Esophagus muscularis mucosa (tissue), 4 donors: ENCODE measurements around the gene ARPC5L. TPM values are rescaled to one million over a fixed set of nuclear protein-coding genes. Genes with fewer than 3 reads are reported as not detected.

Experiments used
- DNase-seq: peaks from one replicate; pipeline ENCODE4 v3.0.0-alpha.2; 2017; ENCODE audit errors: extremely low spot score
- H3K27ac ChIP-seq, 4 donors: fragments of 200-600 bp; sonication (generic); replicated peaks in 1 of 4; 1 replicate in 3 of 4; 2 replicates in 1 of 4; pipeline ENCODE4 v1.5.1; 2016 to 2019; ENCODE audit warnings: mild to moderate bottlenecking in 1 of 4
- H3K27me3 ChIP-seq, 4 donors: fragments of 200-600 bp; sonication (generic); one replicate each; pipeline versions ENCODE4 v1.5.1 to v1.6.0; 2016 to 2019
- H3K36me3 ChIP-seq, 4 donors: fragments of 200-600 bp; sonication (generic); one replicate each; pipeline ENCODE4 v1.5.1; 2016 to 2019
- H3K4me1 ChIP-seq, 4 donors: fragments of 200-600 bp; sonication (generic); one replicate each; pipeline ENCODE4 v1.5.1; 2016 to 2019
- H3K4me3 ChIP-seq, 4 donors: fragments of 200-600 bp; sonication (generic); 1 replicate in 2 of 4; 2 replicates in 2 of 4; pipeline ENCODE4 v1.5.1; 2016 to 2019; ENCODE audit warnings: mild to moderate bottlenecking in 4 of 4, moderate library complexity in 1 of 4
- H3K9me3 ChIP-seq, 4 donors: fragments of 200-600 bp; sonication (generic); 1 replicate in 3 of 4; 2 replicates in 1 of 4; pipeline ENCODE4 v1.5.1; 2016 to 2019
- CTCF ChIP-seq, 3 experiments: fragments of 200-600 bp in 2 of 3; fragments of 450-650 bp in 1 of 3; sonication (generic) in 2 of 3; IDR thresholded peaks; one replicate each; pipeline ENCODE4 v1.5.1; 2017 to 2019; ENCODE audit warnings: antibody characterized with exemption in 3 of 3, mild to moderate bottlenecking in 2 of 3, moderate library complexity in 1 of 3
- EP300 ChIP-seq: sonication (generic); formaldehyde crosslinking; IDR thresholded peaks from one replicate; pipeline ENCODE4 v1.6.1; 2017; ENCODE audit warnings: antibody characterized with exemption
- POLR2A ChIP-seq: fragments of 450-650 bp; IDR thresholded peaks from one replicate; pipeline ENCODE4 v1.6.1; 2017; ENCODE audit warnings: antibody characterized with exemption, moderate library complexity, mild to moderate bottlenecking, low read depth
- POLR2AphosphoS5 ChIP-seq, 2 donors: sonication (generic); formaldehyde crosslinking; IDR thresholded peaks; one replicate each; pipeline ENCODE4 v1.6.1; 2017; ENCODE audit warnings: antibody characterized with exemption in 2 of 2
- WGBS: methylation state at CpG from one replicate; pipeline ENCODE4 v1.1.5; 2018; 5-methylcytosine and 5-hydroxymethylcytosine counted together
- intact Hi-C: fragments of 100-400 bp; cut with DNase I; formaldehyde crosslinking; loops from one replicate; pipeline ENCODE4 v1.15.1; 2023
- total RNA-seq, 4 donors: library from RNA; depleted of rRNA; stranded (reverse); fragments of >200 nt; gene quantifications; one replicate each; pipeline versions ENCODE4 v1.1.0 to v1.2.1, GENCODE V29; 2016

Gene ARPC5L
- total RNA-seq, 4 donors from 2014 or later: 23.3 to 28.2 (median 26.7) TPM

- H3K4me1 ChIP-seq: peaks cover 15 to 31% (median 20%) of the 10 kb centered on the region in 4 donors
- no peak overlapping the region for H3K4me3 ChIP-seq
- no peak overlapping the region for H3K27ac ChIP-seq
- no peaks in the 10 kb centered on the region for H3K27me3 ChIP-seq
- intact Hi-C loops: no loop called here
- WGBS: 86% methylated on average over 14 of the region's 14 CpGs
- peaks cover 56 to 90% (median 89%) of the 10 kb centered on the region in 4 donors for H3K36me3 ChIP-seq
- no peak for DNase-seq
- no peaks in the 10 kb centered on the region for H3K9me3 ChIP-seq
- TF ChIP-seq POLR2AphosphoS5 (IDR thresholded peaks at IDR 0.05) (no peak), EP300 (no peak)
These were observed 15.3 kb downstream of the ARPC5L start for GRCh38 chr9:124877021-124877782.

- Histone ChIP-seq H3K4me1 (peaks cover 7 to 23% (median 12%) of the 10 kb centered on the region in 4 donors), H3K9me3 (no peaks in the 10 kb centered on the region), H3K36me3 (peaks cover 59 to 97% (median 96%) of the 10 kb centered on the region in 4 donors), H3K4me3 (no peak overlapping the region), H3K27ac (no peak overlapping the region), H3K27me3 (no peaks in the 10 kb centered on the region)
- WGBS: 81% methylated on average over 1 of the region's 1 CpG
- intact Hi-C loops: no loop called here
- no peak for TF ChIP-seq POLR2AphosphoS5 (IDR thresholded peaks at IDR 0.05)
- no peak for TF ChIP-seq EP300
- TF ChIP-seq POLR2A: no peak
- no peak for TF ChIP-seq CTCF (IDR thresholded peaks at IDR 0.05)
- no peak for DNase-seq
These were observed 16.1 kb downstream of the ARPC5L start for GRCh38 chr9:124878021-124878420.

- Histone ChIP-seq H3K36me3 (peaks cover 59 to 100% (median 98%) of the 10 kb centered on the region in 4 donors), H3K9me3 (no peaks in the 10 kb centered on the region), H3K4me3 (no peak overlapping the region), H3K27me3 (no peaks in the 10 kb centered on the region), H3K4me1 (peaks cover 2 to 18% (median 7%) of the 10 kb centered on the region in 4 donors), H3K27ac (no peak overlapping the region)
- no peak for DNase-seq
- WGBS: 88% methylated on average over 5 of the region's 6 CpGs
- intact Hi-C loops: no loop called here
- no peak for TF ChIP-seq EP300
- no peak for TF ChIP-seq CTCF (IDR thresholded peaks at IDR 0.05)
- TF ChIP-seq POLR2AphosphoS5 (IDR thresholded peaks at IDR 0.05): no peak
These were observed 16.6 kb downstream of the ARPC5L start for GRCh38 chr9:124878518-124878917.

GRCh38 chr9:124879226-124879625, 17.3 kb downstream of the ARPC5L start:
- Histone ChIP-seq H3K27ac (no peak overlapping the region), H3K9me3 (no peaks in the 10 kb centered on the region), H3K36me3 (peaks cover 59 to 98% (median 95%) of the 10 kb centered on the region in 4 donors), H3K4me3 (no peak overlapping the region), H3K4me1 (peaks cover 0 to 11% (median 1%) of the 10 kb centered on the region in 4 donors), H3K27me3 (no peaks in the 10 kb centered on the region)
- intact Hi-C loops: no loop called here
- TF ChIP-seq CTCF (IDR thresholded peaks at IDR 0.05) (no peak), EP300 (no peak), POLR2AphosphoS5 (IDR thresholded peaks at IDR 0.05) (no peak)
- 56% methylated on average over 10 of the region's 10 CpGs for WGBS
- no peak for DNase-seq

- no peak for DNase-seq
- intact Hi-C loops: no loop called here
- no peak overlapping the region for H3K27ac ChIP-seq
- no peaks in the 10 kb centered on the region for H3K9me3 ChIP-seq
- H3K27me3 ChIP-seq: no peaks in the 10 kb centered on the region
- H3K4me3 ChIP-seq: no peak overlapping the region
- 67% methylated on average over 9 of the region's 9 CpGs for WGBS
- no peak for TF ChIP-seq POLR2A
- TF ChIP-seq EP300: no peak
- TF ChIP-seq POLR2AphosphoS5 (IDR thresholded peaks at IDR 0.05): no peak
- no peak for TF ChIP-seq CTCF (IDR thresholded peaks at IDR 0.05)
- peaks cover 56 to 99% (median 95%) of the 10 kb centered on the region in 4 donors for H3K36me3 ChIP-seq
- H3K4me1 ChIP-seq: peaks cover 0 to 7% (median 0%) of the 10 kb centered on the region in 4 donors
These were observed 18.6 kb downstream of the ARPC5L start for GRCh38 chr9:124880501-124880900.
